Cerebellar cortex (tissue), 1 donor: ENCODE data around the gene CARD19.
A peak's percentile ranks its signal among the peaks of the same experiment; 100 is the strongest.

Experiments
- DNase-seq: peaks from one replicate; pipeline ENCODE4 v3.0.0-alpha.2; 2015; ENCODE audit warnings: low spot score

Gene CARD19

GRCh38 chr9:93064392-93065134 is 31.5 kb upstream of the CARD19 start:
- DNase-seq, result no peak

- no peak for DNase-seq
These were observed 30.8 kb upstream of the CARD19 start for GRCh38 chr9:93065135-93065720.

- no peak for DNase-seq
These were observed 28.9 kb upstream of the CARD19 start for GRCh38 chr9:93066978-93067603.

- DNase-seq, result no peak
These were observed 27.1 kb upstream of the CARD19 start for GRCh38 chr9:93068956-93069355.

GRCh38 chr9:93071464-93071863 is 24.6 kb upstream of the CARD19 start:
- DNase-seq, result peak; percentile 27

- DNase-seq, result no peak
These were observed 23.6 kb upstream of the CARD19 start for GRCh38 chr9:93072383-93072795.

- DNase-seq, result no peak
These were observed 19.8 kb upstream of the CARD19 start for GRCh38 chr9:93076101-93076791.

- DNase-seq, result no peak
These were observed 19.3 kb upstream of the CARD19 start for GRCh38 chr9:93076792-93077128.

GRCh38 chr9:93077367-93077766 is 18.6 kb upstream of the CARD19 start:
- DNase-seq, result no peak

GRCh38 chr9:93077811-93078210 is 18.2 kb upstream of the CARD19 start:
- DNase-seq, result no peak

- DNase-seq, result no peak
These were observed 16.6 kb upstream of the CARD19 start for GRCh38 chr9:93079371-93079770.

- DNase-seq, result no peak
These were observed 15.6 kb upstream of the CARD19 start for GRCh38 chr9:93080406-93080805.

- DNase-seq, result no peak
These were observed 14.9 kb upstream of the CARD19 start for GRCh38 chr9:93081081-93081529.

GRCh38 chr9:93081931-93082330 is 14.1 kb upstream of the CARD19 start:
- DNase-seq, result no peak

GRCh38 chr9:93082841-93083411 is 13.1 kb upstream of the CARD19 start:
- DNase-seq, result no peak

GRCh38 chr9:93083592-93084470 is 12.2 kb upstream of the CARD19 start:
- no peak for DNase-seq

GRCh38 chr9:93084471-93084881 is 11.5 kb upstream of the CARD19 start:
- no peak for DNase-seq

GRCh38 chr9:93085676-93086075 is 10.3 kb upstream of the CARD19 start:
- no peak for DNase-seq

GRCh38 chr9:93086447-93087224 is 9.4 kb upstream of the CARD19 start:
- DNase-seq, result no peak

- DNase-seq, result no peak
These were observed 7.9 kb upstream of the CARD19 start for GRCh38 chr9:93087971-93088655.
